ENCODE data around the gene ARMH1. TPM values are rescaled to one million over a fixed set of nuclear protein-coding genes. Genes with fewer than 3 reads are reported as not detected.

The ARMH1 gene
- total RNA-seq, 1 donor from 2014 or later = 0.52 TPM

GRCh38 chr1:44652445-44653106, 21.9 kb upstream of the ARMH1 start:
- Histone ChIP-seq H3K9me3 (ENCODE audit: control insufficient read depth in 3 of 3, low read length in 3 of 3) (no peaks in the 10 kb centered on the region), H3K36me3 (ENCODE audit: control insufficient read depth in 3 of 3, insufficient read depth in 3 of 3, low read length in 3 of 3) (peaks cover 27 to 37% (median 36%) of the 10 kb centered on the region in 3 donors), H3K4me1 (ENCODE audit: control insufficient read depth in 3 of 3, insufficient read depth in 3 of 3, low read length in 3 of 3) (peaks cover 8 to 19% (median 13%) of the 10 kb centered on the region in 3 donors), H3K27ac (ENCODE audit: low read depth, low read length) (no peak overlapping the region), H3K9ac (ENCODE audit: low read depth in 1 of 3, low read length in 3 of 3) (peak overlapping the region in 1 of 3 donors; percentile 19), H3K4me3 (ENCODE audit: low read length in 3 of 3) (no peak overlapping the region), H3K27me3 (ENCODE audit: control insufficient read depth in 3 of 3, insufficient read depth in 3 of 3, low read length in 3 of 3) (no peaks in the 10 kb centered on the region)

GRCh38 chr1:44653107-44653964, 21.2 kb upstream of the ARMH1 start:
- no peaks in the 10 kb centered on the region for H3K9me3 ChIP-seq (ENCODE audit: control insufficient read depth in 3 of 3, low read length in 3 of 3)
- no peak overlapping the region for H3K4me3 ChIP-seq (ENCODE audit: low read length in 3 of 3)
- no peak overlapping the region for H3K27ac ChIP-seq (ENCODE audit: low read depth, low read length)
- peaks cover 23 to 33% (median 32%) of the 10 kb centered on the region in 3 donors for H3K36me3 ChIP-seq (ENCODE audit: control insufficient read depth in 3 of 3, insufficient read depth in 3 of 3, low read length in 3 of 3)
- H3K27me3 ChIP-seq (ENCODE audit: control insufficient read depth in 3 of 3, insufficient read depth in 3 of 3, low read length in 3 of 3) = no peaks in the 10 kb centered on the region
- peaks cover 8 to 13% (median 8%) of the 10 kb centered on the region in 3 donors for H3K4me1 ChIP-seq (ENCODE audit: control insufficient read depth in 3 of 3, insufficient read depth in 3 of 3, low read length in 3 of 3)
- no peak overlapping the region for H3K9ac ChIP-seq (ENCODE audit: low read depth in 1 of 3, low read length in 3 of 3)

- no peaks in the 10 kb centered on the region for H3K9me3 ChIP-seq (ENCODE audit: control insufficient read depth in 3 of 3, low read length in 3 of 3)
- H3K27me3 ChIP-seq (ENCODE audit: control insufficient read depth in 3 of 3, insufficient read depth in 3 of 3, low read length in 3 of 3) = no peaks in the 10 kb centered on the region
- H3K27ac ChIP-seq (ENCODE audit: low read depth, low read length) = no peak overlapping the region
- H3K9ac ChIP-seq (ENCODE audit: low read depth in 1 of 3, low read length in 3 of 3) = no peak overlapping the region
- H3K4me3 ChIP-seq (ENCODE audit: low read length in 3 of 3) = no peak overlapping the region
- H3K36me3 ChIP-seq (ENCODE audit: control insufficient read depth in 3 of 3, insufficient read depth in 3 of 3, low read length in 3 of 3) = peaks cover 20 to 25% (median 21%) of the 10 kb centered on the region in 3 donors
- peaks cover 6 to 8% (median 8%) of the 10 kb centered on the region in 3 donors for H3K4me1 ChIP-seq (ENCODE audit: control insufficient read depth in 3 of 3, insufficient read depth in 3 of 3, low read length in 3 of 3)
Observed at GRCh38 chr1:44654621-44655187, 19.8 kb upstream of the ARMH1 start.

- Histone ChIP-seq H3K27ac (ENCODE audit: low read depth, low read length) (no peak overlapping the region), H3K9ac (ENCODE audit: low read depth in 1 of 3, low read length in 3 of 3) (no peak overlapping the region), H3K9me3 (ENCODE audit: control insufficient read depth in 3 of 3, low read length in 3 of 3) (no peaks in the 10 kb centered on the region), H3K4me1 (ENCODE audit: control insufficient read depth in 3 of 3, insufficient read depth in 3 of 3, low read length in 3 of 3) (peaks cover 5 to 8% (median 6%) of the 10 kb centered on the region in 3 donors), H3K27me3 (ENCODE audit: control insufficient read depth in 3 of 3, insufficient read depth in 3 of 3, low read length in 3 of 3) (no peaks in the 10 kb centered on the region), H3K36me3 (ENCODE audit: control insufficient read depth in 3 of 3, insufficient read depth in 3 of 3, low read length in 3 of 3) (peaks cover 11 to 17% (median 12%) of the 10 kb centered on the region in 3 donors), H3K4me3 (ENCODE audit: low read length in 3 of 3) (no peak overlapping the region)
Observed at GRCh38 chr1:44655609-44656008, 18.9 kb upstream of the ARMH1 start.

GRCh38 chr1:44659566-44659965, 14.9 kb upstream of the ARMH1 start:
- no peak overlapping the region for H3K9ac ChIP-seq (ENCODE audit: low read depth in 1 of 3, low read length in 3 of 3)
- no peak overlapping the region for H3K27ac ChIP-seq (ENCODE audit: low read depth, low read length)
- no peaks in the 10 kb centered on the region for H3K27me3 ChIP-seq (ENCODE audit: control insufficient read depth in 3 of 3, insufficient read depth in 3 of 3, low read length in 3 of 3)
- peaks cover under 1 to 3% (median 2%) of the 10 kb centered on the region in 3 donors for H3K36me3 ChIP-seq (ENCODE audit: control insufficient read depth in 3 of 3, insufficient read depth in 3 of 3, low read length in 3 of 3)
- peaks cover 0 to 6% (median 4%) of the 10 kb centered on the region in 3 donors for H3K4me1 ChIP-seq (ENCODE audit: control insufficient read depth in 3 of 3, insufficient read depth in 3 of 3, low read length in 3 of 3)
- H3K9me3 ChIP-seq (ENCODE audit: control insufficient read depth in 3 of 3, low read length in 3 of 3) = no peaks in the 10 kb centered on the region
- H3K4me3 ChIP-seq (ENCODE audit: low read length in 3 of 3) = no peak overlapping the region

- Histone ChIP-seq H3K27ac (ENCODE audit: low read depth, low read length) (no peak overlapping the region), H3K4me3 (ENCODE audit: low read length in 3 of 3) (peak overlapping the region in 1 of 3 donors; percentile 22), H3K9me3 (ENCODE audit: control insufficient read depth in 3 of 3, low read length in 3 of 3) (no peaks in the 10 kb centered on the region), H3K4me1 (ENCODE audit: control insufficient read depth in 3 of 3, insufficient read depth in 3 of 3, low read length in 3 of 3) (peaks cover 0 to 6% (median 4%) of the 10 kb centered on the region in 3 donors), H3K36me3 (ENCODE audit: control insufficient read depth in 3 of 3, insufficient read depth in 3 of 3, low read length in 3 of 3) (peaks cover 0 to 3% (median 0%) of the 10 kb centered on the region in 3 donors), H3K27me3 (ENCODE audit: control insufficient read depth in 3 of 3, insufficient read depth in 3 of 3, low read length in 3 of 3) (no peaks in the 10 kb centered on the region), H3K9ac (ENCODE audit: low read depth in 1 of 3, low read length in 3 of 3) (no peak overlapping the region)
Observed at GRCh38 chr1:44660176-44660575, 14.3 kb upstream of the ARMH1 start.

DNA sequence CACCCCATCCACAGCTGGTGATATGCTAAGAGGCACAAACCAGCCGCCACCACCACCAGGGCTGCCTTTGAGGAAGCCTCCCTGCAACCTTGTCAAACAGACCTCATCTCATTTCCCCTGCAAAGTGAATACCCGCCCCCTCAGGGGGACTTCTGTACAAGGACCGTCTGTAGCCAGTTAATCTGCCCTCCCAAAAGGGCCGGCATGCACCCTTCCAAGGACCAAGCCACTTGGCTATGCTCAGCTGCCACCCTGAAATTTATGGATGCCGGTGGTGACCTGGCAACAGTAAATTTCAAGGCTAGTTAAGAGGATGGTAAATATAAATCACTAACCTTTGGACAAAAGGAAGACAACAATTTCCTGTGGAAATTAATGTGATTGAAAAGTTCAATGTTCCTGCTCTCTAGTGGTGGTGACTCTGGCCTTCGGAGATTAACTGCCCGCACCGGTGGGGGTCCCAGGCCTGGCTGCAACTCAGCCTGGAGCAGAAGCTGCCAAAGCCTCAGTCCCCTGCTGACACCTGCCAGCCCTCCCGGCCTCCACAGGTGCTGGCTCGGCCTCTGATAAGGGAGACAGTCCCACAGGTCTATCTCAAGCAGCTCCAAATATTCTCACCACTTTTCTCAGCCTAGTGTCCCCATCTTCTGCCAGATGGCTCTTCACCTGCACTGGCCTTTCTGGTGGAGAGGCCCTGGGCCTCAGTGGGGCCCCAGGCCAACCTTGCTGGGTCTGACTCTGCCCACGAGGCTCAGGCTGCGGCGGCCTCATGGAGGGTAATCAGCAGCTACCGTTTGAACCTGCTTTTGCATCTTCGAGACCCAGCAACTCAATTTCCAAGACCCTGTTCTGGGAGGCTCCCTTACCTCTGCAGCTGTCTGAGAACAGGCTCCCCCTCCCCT, 12.5 kb upstream of the ARMH1 start:
- no peaks in the 10 kb centered on the region for H3K27me3 ChIP-seq (ENCODE audit: control insufficient read depth in 3 of 3, insufficient read depth in 3 of 3, low read length in 3 of 3)
- peak overlapping the region in 1 of 3 donors; percentile 20 for H3K9ac ChIP-seq (ENCODE audit: low read depth in 1 of 3, low read length in 3 of 3)
- no peaks in the 10 kb centered on the region for H3K9me3 ChIP-seq (ENCODE audit: control insufficient read depth in 3 of 3, low read length in 3 of 3)
- no peak overlapping the region for H3K27ac ChIP-seq (ENCODE audit: low read depth, low read length)
- H3K36me3 ChIP-seq (ENCODE audit: control insufficient read depth in 3 of 3, insufficient read depth in 3 of 3, low read length in 3 of 3) = peaks cover 0 to 3% (median 0%) of the 10 kb centered on the region in 3 donors
- H3K4me1 ChIP-seq (ENCODE audit: control insufficient read depth in 3 of 3, insufficient read depth in 3 of 3, low read length in 3 of 3) = peaks cover 0 to 6% (median 4%) of the 10 kb centered on the region in 3 donors
- no peak overlapping the region for H3K4me3 ChIP-seq (ENCODE audit: low read length in 3 of 3)

- no peak overlapping the region for H3K9ac ChIP-seq (ENCODE audit: low read depth in 1 of 3, low read length in 3 of 3)
- peaks cover 0 to 3% (median 0%) of the 10 kb centered on the region in 3 donors for H3K36me3 ChIP-seq (ENCODE audit: control insufficient read depth in 3 of 3, insufficient read depth in 3 of 3, low read length in 3 of 3)
- no peak overlapping the region for H3K27ac ChIP-seq (ENCODE audit: low read depth, low read length)
- H3K27me3 ChIP-seq (ENCODE audit: control insufficient read depth in 3 of 3, insufficient read depth in 3 of 3, low read length in 3 of 3) = no peaks in the 10 kb centered on the region
- no peak overlapping the region for H3K4me3 ChIP-seq (ENCODE audit: low read length in 3 of 3)
- peaks cover 0 to 6% (median 4%) of the 10 kb centered on the region in 3 donors for H3K4me1 ChIP-seq (ENCODE audit: control insufficient read depth in 3 of 3, insufficient read depth in 3 of 3, low read length in 3 of 3)
- no peaks in the 10 kb centered on the region for H3K9me3 ChIP-seq (ENCODE audit: control insufficient read depth in 3 of 3, low read length in 3 of 3)
Observed at GRCh38 chr1:44662683-44663030, 11.9 kb upstream of the ARMH1 start.

GRCh38 chr1:44663417-44663816, 11.1 kb upstream of the ARMH1 start:
- Histone ChIP-seq H3K4me3 (ENCODE audit: low read length in 3 of 3) (no peak overlapping the region), H3K4me1 (ENCODE audit: control insufficient read depth in 3 of 3, insufficient read depth in 3 of 3, low read length in 3 of 3) (peaks cover 0 to 6% (median 4%) of the 10 kb centered on the region in 3 donors), H3K9ac (ENCODE audit: low read depth in 1 of 3, low read length in 3 of 3) (no peak overlapping the region), H3K9me3 (ENCODE audit: control insufficient read depth in 3 of 3, low read length in 3 of 3) (no peaks in the 10 kb centered on the region), H3K27ac (ENCODE audit: low read depth, low read length) (no peak overlapping the region), H3K27me3 (ENCODE audit: control insufficient read depth in 3 of 3, insufficient read depth in 3 of 3, low read length in 3 of 3) (no peaks in the 10 kb centered on the region), H3K36me3 (ENCODE audit: control insufficient read depth in 3 of 3, insufficient read depth in 3 of 3, low read length in 3 of 3) (peaks cover 0 to 3% (median 0%) of the 10 kb centered on the region in 3 donors)

Data from skeletal muscle tissue (tissue), 4 donors.